GM19025 (cell line): ENCODE measurements around the gene ADAMTS17.
"Not testable (repeated sequence)": the region's sequence is repeated elsewhere in the genome, so short reads cannot be mapped to it uniquely, and the experiment has no call there.

Experiments used
- ATAC-seq: cut with Tn5 transposase; IDR thresholded peaks from one replicate; pipeline ENCODE4 v1.9.1; 2021; ENCODE audit warnings: mild to moderate bottlenecking, low read depth, moderate library complexity; ENCODE audit not compliant: unreplicated experiment

The ADAMTS17 gene

DNA sequence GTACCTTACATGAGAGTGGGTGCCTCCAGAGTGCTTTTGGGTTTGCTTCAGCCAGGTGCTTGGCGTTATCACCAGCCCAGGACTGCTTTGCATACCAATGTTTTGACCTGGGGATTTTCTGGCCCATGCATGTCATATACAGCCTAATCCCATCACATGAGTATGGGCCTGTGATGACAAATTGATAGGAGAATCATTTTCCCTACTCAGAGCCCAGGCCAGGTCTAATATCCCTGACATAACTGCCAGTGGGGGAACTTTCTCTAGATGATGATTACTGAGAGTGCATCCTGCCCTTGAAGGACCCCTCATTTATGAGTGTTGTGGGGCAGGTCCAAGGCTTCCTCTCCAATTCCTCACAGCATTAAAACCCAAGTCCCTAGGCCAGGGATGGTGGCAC lies 411.1 kb downstream of the ADAMTS17 start:
- ATAC-seq: no peak

DNA sequence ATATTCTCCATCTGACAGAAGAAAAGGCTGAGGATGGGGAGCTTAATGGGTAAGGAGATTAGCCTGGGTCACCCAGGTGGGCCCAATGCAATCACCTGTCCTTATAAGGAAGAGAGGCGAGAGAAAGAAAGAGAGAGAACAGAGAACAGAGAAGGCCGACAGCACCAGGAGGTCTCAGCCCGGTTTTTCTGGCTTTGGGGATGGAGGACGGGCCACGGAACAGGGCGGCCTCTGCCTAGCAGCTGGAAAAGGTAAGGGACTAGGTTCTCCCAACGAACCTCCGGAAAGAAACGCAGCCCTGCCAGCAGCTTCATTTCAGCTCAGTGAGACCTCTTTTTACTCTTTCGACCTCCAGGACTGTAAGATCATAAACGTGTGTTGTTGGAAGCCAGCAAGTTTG lies 412.5 kb downstream of the ADAMTS17 start:
- ATAC-seq: no peak

DNA sequence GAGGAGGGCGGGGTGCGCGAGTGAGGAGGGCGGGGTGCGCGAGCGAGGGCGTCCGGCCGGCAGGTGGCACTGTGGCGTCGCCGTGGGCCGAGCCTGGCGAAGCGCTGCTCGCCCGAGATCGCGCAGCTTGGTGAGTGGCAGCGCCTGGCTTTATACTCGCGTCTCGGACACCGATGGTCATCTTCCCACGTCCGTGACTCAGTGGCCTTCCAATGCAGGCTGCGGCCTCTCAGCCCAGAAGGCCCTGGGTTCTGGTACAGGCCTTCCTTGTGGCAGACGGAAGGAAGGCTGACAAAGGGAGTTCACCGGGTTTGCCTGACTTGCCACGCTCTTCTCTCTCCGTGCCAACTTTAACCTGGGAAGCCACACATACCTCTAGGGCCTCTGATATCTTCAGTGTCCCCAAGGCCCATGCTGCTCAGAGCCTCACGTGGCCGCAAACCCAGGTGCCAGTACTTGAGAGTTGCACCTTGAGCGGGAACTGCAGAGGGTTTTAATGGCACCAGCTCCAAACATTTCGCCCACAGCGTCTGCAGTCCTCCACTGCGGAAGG lies 413.3 kb downstream of the ADAMTS17 start:
- ATAC-seq: peak; percentile 94

DNA sequence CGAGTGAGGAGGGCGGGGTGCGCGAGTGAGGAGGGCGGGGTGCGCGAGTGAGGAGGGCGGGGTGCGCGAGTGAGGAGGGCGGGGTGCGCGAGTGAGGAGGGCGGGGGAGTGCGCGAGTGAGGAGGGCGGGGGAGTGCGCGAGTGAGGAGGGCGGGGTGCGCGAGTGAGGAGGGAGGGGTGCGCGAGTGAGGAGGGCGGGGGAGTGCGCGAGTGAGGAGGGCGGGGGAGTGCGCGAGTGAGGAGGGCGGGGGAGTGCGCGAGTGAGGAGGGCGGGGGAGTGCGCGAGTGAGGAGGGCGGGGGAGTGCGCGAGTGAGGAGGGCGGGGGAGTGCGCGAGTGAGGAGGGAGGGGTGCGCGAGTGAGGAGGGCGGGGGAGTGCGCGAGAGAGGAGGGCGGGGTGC lies 415.2 kb downstream of the ADAMTS17 start:
- ATAC-seq: not testable (repeated sequence)

DNA sequence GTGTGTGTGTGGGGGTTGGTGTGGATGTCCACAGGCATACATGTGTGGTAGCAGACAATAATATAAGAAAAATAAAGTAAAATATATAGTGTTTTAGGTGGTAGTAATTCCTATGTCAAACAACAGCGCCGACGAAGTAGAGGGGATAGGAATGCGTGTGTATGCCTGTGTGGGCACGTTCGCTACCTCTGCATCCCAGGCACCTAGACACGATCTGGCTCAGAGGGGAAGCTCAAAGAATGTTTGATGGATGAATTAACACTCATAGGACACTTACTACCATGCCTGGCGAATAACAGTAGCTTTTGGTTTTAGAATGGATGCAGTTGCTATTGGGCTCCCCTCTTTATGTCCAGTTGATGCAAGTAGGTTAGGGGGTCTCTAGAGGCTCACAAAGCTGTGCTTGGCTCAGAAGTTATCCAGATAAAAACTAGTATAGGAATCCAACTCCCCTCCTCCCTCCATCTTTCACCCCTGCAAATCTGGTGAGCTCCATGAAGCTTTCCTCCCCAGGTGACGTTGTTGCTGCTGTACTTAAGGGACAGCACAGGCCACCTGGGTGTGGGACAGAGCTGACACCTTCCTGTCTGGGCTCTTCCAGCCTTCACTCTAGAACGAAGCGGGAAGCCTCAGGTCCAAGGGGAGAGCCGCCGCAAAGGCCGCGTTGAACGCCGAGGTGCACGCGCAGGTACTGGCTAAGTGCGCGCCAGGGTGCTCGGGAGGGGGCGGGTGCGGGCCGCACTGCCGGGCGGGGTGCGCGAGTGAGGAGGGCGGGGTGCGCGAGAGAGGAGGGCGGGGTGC lies 415.9 kb downstream of the ADAMTS17 start:
- peak; percentile 56 for ATAC-seq

DNA sequence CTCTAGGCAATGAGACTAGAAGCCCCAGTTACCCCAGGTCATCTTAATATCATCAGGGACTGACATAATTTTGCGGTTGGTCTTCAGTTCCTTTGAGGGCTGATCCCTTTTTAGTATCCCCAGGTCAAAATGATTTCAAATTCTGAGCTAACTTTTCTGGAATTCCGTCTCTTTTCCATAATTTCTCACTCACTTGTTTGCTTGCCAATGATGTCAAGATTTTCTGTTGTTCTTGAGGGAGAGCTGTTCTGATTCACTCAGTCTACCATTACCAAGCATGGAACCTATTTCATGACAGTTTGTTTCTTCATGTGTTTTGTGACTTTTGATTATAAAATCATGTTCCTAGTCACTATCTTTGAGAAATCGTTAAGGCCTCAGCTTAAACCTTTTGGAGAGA lies 418.1 kb downstream of the ADAMTS17 start:
- ATAC-seq: no peak
